Urinary bladder (tissue), 4 donors: Measurements from ENCODE around the gene PUS10. TPM values are rescaled to one million over a fixed set of nuclear protein-coding genes. Genes with fewer than 3 reads are reported as not detected.
"Not testable (repeated sequence)": the region's sequence is repeated elsewhere in the genome, so short reads cannot be mapped to it uniquely, and the experiment has no call there.

Experiments
- DNase-seq: peaks from one replicate; pipeline ENCODE4 v3.0.0-alpha.2; 2015; ENCODE audit errors: extremely low spot score
- H3K27ac ChIP-seq: one replicate; pipeline ENCODE4 v1.5.1; 2013; ENCODE audit warnings: low read depth, mild to moderate bottlenecking, moderate library complexity
- H3K36me3 ChIP-seq: one replicate; pipeline ENCODE4 v1.6.1; 2013; ENCODE audit warnings: mild to moderate bottlenecking, moderate library complexity; ENCODE audit not compliant: insufficient read depth
- H3K4me1 ChIP-seq: one replicate; pipeline ENCODE4 v1.6.1; 2013; ENCODE audit warnings: mild to moderate bottlenecking, moderate library complexity; ENCODE audit not compliant: insufficient read depth
- H3K4me3 ChIP-seq: one replicate; pipeline ENCODE4 v1.5.1; 2013; ENCODE audit warnings: low read depth, low read length
- WGBS: extraction: QIAGEN DNeasy Blood & Tissue Kit; methylation state at CpG from one replicate; pipeline ENCODE4 v1.1.7; 2013; 5-methylcytosine and 5-hydroxymethylcytosine counted together
- polyA plus RNA-seq: library from polyadenylated mRNA; stranded (reverse); fragments of 200-250 nt; gene quantifications from one replicate; pipeline ENCODE4 v1.2.3, GENCODE V29; 2013
- total RNA-seq: library from RNA; depleted of rRNA; stranded (reverse); fragments of >200 nt; gene quantifications from one replicate; pipeline ENCODE4 v1.2.3, GENCODE V29; 2014
- donor health status: healthy with polysubstance abuse.
- donor health status: healthy.

PUS10 gene, protein sequence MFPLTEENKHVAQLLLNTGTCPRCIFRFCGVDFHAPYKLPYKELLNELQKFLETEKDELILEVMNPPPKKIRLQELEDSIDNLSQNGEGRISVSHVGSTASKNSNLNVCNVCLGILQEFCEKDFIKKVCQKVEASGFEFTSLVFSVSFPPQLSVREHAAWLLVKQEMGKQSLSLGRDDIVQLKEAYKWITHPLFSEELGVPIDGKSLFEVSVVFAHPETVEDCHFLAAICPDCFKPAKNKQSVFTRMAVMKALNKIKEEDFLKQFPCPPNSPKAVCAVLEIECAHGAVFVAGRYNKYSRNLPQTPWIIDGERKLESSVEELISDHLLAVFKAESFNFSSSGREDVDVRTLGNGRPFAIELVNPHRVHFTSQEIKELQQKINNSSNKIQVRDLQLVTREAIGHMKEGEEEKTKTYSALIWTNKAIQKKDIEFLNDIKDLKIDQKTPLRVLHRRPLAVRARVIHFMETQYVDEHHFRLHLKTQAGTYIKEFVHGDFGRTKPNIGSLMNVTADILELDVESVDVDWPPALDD
- 14.6 TPM for total RNA-seq
- polyA plus RNA-seq, result 3.1 TPM

GRCh38 chr2:61017556-61018317 is at the start of gene PUS10, which contains the start of gene PEX13:
PUS10 (minus strand) TSS chr2:61018255; CDS start chr2:61011890, 6,365 bp downstream.
PEX13 (plus strand) TSS chr2:61017720; CDS start chr2:61017760, 40 bp downstream.
- no peaks in the 10 kb centered on the region for H3K4me1 ChIP-seq
- peak; percentile 14 for DNase-seq
- no peaks in the 10 kb centered on the region for H3K36me3 ChIP-seq
- under 1% methylated on average over 39 of the region's 39 CpGs for WGBS
- H3K27ac ChIP-seq, result peak within 1 kb of the TSS; percentile 77
- H3K4me3 ChIP-seq, result peak within 1 kb of the TSS; percentile 80

- peak within 1 kb of the TSS; percentile 84 for H3K27ac ChIP-seq
- H3K36me3 ChIP-seq, result peaks cover 2% of the 10 kb centered on the region
- peak within 1 kb of the TSS; percentile 97 for H3K4me3 ChIP-seq
- WGBS, result under 1% methylated on average over 110 of the region's 112 CpGs
- DNase-seq, result peak; percentile 62
- H3K4me1 ChIP-seq, result no peaks in the 10 kb centered on the region
Observed at GRCh38 chr2:61065714-61066709, 48.0 kb upstream of the PUS10 start, which contains the start of gene SANBR. SANBR (plus strand) TSS chr2:61065871; CDS start chr2:61070351, 4,480 bp downstream.

GRCh38 chr2:61059382-61059781 is 41.3 kb upstream of the PUS10 start:
- H3K4me1 ChIP-seq, result no peaks in the 10 kb centered on the region
- no peak overlapping the region for H3K4me3 ChIP-seq
- no peaks in the 10 kb centered on the region for H3K36me3 ChIP-seq
- no peak for DNase-seq
- H3K27ac ChIP-seq, result no peak overlapping the region

- no peaks in the 10 kb centered on the region for H3K36me3 ChIP-seq
- no peaks in the 10 kb centered on the region for H3K4me1 ChIP-seq
- no peak for DNase-seq
- no peak overlapping the region for H3K27ac ChIP-seq
- no peak overlapping the region for H3K4me3 ChIP-seq
Observed at GRCh38 chr2:61057562-61057961, 39.5 kb upstream of the PUS10 start.

DNA sequence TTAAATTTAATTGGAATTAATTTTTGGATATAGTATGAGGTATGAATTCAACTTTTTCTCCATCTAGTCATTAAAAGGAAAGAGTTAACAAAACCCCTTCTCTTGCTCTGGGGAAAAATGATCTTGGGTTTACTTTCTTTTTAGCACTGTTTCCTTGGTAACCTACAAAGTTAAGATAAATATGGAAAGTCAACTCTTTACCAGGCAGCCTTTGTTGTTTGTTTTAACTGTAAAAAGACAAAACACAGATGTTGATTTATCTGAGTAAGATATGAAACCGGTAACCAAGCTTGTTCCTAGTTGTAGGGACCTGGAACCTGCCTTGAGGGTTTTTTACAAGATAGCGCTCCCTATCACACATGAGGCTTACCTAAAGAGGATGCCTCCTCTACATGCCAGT is 37.5 kb upstream of the PUS10 start:
- 32% methylated on average over 2 of the region's 2 CpGs for WGBS
- Histone ChIP-seq H3K4me1 (no peaks in the 10 kb centered on the region), H3K36me3 (no peaks in the 10 kb centered on the region), H3K4me3 (no peak overlapping the region), H3K27ac (no peak overlapping the region)
- DNase-seq, result no peak

DNA sequence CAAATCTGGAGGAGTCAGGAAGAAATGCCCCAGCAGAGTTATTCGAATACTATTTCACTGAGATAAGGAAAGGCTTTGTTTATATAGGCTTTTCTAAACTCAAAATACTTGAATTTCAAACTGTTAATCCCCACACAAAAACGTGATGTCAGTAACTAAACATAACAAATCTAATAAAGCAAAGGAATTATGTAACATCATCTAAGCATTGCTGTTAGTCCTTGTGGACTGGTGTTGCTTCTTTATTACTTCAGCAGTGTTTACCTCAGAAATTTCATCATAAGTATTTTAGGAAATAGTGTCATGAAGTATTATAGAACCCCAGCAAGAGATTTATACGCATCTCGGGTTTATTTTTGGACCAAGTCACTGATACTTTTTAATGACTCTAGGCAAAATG is 27.9 kb upstream of the PUS10 start:
- no peaks in the 10 kb centered on the region for H3K4me1 ChIP-seq
- WGBS, result 17% methylated on average over 4 of the region's 4 CpGs
- no peak for DNase-seq
- H3K27ac ChIP-seq, result no peak overlapping the region
- H3K4me3 ChIP-seq, result no peak overlapping the region
- peaks cover 2% of the 10 kb centered on the region for H3K36me3 ChIP-seq

DNA sequence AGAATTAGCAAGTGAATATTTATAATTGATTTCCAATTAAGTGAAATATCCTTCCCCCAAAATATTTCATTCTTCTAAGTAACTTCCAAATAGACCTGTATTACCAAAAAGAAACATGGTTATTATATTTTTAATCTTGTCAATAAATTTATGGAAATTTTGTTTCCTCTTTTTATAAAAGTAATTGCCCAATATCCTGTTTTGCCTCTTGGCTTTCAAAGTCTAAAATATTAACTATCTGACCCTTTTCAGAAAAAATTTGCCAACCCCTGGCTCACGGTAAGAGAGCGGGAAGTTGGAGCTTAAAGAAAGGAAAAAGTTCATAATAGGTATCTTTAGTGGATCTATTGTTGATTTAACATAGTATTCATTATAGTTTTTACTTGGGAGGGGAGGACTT is 27.2 kb upstream of the PUS10 start:
- H3K4me3 ChIP-seq, result no peak overlapping the region
- no peak overlapping the region for H3K27ac ChIP-seq
- H3K4me1 ChIP-seq, result no peaks in the 10 kb centered on the region
- H3K36me3 ChIP-seq, result peaks cover 2% of the 10 kb centered on the region
- DNase-seq, result no peak
- WGBS, result 57% methylated on average over 2 of the region's 2 CpGs

DNA sequence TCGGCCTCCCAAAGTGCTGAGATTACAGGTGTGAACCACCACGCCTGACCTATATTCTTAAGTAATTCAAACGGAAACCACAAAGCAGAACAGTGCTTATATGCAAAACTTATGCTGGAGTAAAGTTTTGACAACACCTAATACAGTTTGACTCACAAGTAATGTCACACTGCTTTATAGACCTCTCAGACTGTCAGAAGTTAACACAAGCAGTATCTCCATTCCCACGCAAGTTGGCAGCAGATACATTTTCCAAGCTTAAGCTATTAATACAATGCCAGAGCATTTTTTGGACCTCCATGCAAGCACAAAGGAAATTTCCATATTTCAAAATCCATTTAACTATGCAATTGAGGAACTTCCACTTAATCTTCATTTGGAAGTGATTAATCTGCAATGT is 26.6 kb upstream of the PUS10 start:
- Histone ChIP-seq H3K4me3 (no peak overlapping the region), H3K4me1 (no peaks in the 10 kb centered on the region), H3K36me3 (peaks cover 2% of the 10 kb centered on the region), H3K27ac (no peak overlapping the region)
- no peak for DNase-seq
- WGBS, result 61% methylated on average over 4 of the region's 4 CpGs

DNA sequence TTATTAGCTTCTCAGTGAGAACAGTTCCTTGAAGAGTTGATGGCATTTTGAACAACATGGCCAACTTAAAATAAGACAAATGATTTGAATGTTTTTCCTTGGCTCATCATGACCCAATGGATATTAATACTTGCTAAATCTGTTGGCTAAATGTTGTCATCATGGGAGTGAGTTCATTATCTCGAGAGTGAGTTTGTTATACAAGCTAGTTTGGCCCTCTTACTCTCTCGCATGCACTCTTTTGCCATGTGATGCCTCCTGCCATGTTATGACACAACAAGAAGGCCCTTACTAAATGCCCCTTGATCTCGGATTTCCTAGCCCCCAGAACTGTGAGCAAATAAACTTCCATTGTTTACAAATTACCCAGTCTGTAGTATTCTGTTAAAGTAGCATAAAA is 24.8 kb upstream of the PUS10 start:
- DNase-seq, result no peak
- H3K27ac ChIP-seq, result no peak overlapping the region
- no peak overlapping the region for H3K4me3 ChIP-seq
- no peaks in the 10 kb centered on the region for H3K4me1 ChIP-seq
- no peaks in the 10 kb centered on the region for H3K36me3 ChIP-seq
- WGBS, result 79% methylated on average over 3 of the region's 3 CpGs

DNA sequence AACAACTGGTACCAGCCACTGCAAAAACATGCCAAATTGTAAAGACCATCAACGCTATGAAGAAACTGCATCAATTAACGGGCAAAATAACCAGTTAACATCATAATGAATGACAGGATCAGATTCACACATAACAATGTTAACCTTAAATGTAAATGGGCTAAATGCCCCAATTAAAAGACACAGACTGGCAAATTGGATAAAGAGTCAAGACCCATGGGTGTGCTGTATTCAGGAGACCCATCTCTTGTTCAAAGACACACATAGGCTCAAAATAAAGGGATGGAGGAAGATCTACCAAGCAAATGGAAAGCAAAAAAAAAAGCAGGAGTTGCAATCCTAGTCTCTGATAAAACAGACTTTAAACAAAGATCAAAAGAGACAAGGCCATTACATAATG is 18.6 kb upstream of the PUS10 start:
- WGBS, result 100% methylated on average over 2 of the region's 2 CpGs
- DNase-seq, H3K27ac ChIP-seq, H3K36me3 ChIP-seq, H3K4me3 ChIP-seq, H3K4me1 ChIP-seq: not testable (repeated sequence)

- H3K4me3 ChIP-seq, H3K4me1 ChIP-seq, H3K36me3 ChIP-seq, DNase-seq, H3K27ac ChIP-seq: not testable (repeated sequence)
- WGBS, result 97% methylated on average over 9 of the region's 9 CpGs
Observed at GRCh38 chr2:61034592-61034991, 16.5 kb upstream of the PUS10 start.

GRCh38 chr2:61029533-61029932 is 11.5 kb upstream of the PUS10 start:
- Histone ChIP-seq H3K27ac (no peak overlapping the region), H3K4me3 (no peak overlapping the region), H3K36me3 (no peaks in the 10 kb centered on the region), H3K4me1 (no peaks in the 10 kb centered on the region)
- no peak for DNase-seq
- 98% methylated on average over 3 of the region's 3 CpGs for WGBS

GRCh38 chr2:61023670-61024069 is 5.6 kb upstream of the PUS10 start:
- Histone ChIP-seq H3K4me3 (no peak overlapping the region), H3K27ac (no peak overlapping the region), H3K4me1 (peaks cover 1% of the 10 kb centered on the region), H3K36me3 (peaks cover 2% of the 10 kb centered on the region)
- WGBS, result 98% methylated on average over 4 of the region's 4 CpGs
- no peak for DNase-seq
